ENCODE measurements around the gene LRFN3. TPM values are rescaled to one million over a fixed set of nuclear protein-coding genes. Genes with fewer than 3 reads are reported as not detected.

Gene LRFN3
- 2.5 and 2.8 TPM in 2 replicates for total RNA-seq

GRCh38 chr19:35935911-35936737, at the start of gene LRFN3:
Gene LRFN3 (plus strand): TSS chr19:35936374. CDS start chr19:35939426, 3,052 bp downstream.

GRCh38 chr19:35901854-35902661, 34.1 kb upstream of the LRFN3 start, which contains the start of gene HCST:
Gene HCST (plus strand): TSS chr19:35902529. CDS start chr19:35902594, 65 bp downstream.

GRCh38 chr19:35908010-35908441, 28.1 kb upstream of the LRFN3 start, which contains the start of gene TYROBP:
Gene TYROBP (minus strand): TSS chr19:35908295. CDS start chr19:35908228, 67 bp downstream.

Other genes with a start within 250 kb of the LRFN3 start
- not detected in 2 replicates for gene ZBTB32, start 231.8 kb upstream of the LRFN3 start, total RNA-seq
- 6.2 and 19.6 TPM in 2 replicates for gene KMT2B, start 218.4 kb upstream of the LRFN3 start, total RNA-seq
- 0.49 and 0.94 TPM in 2 replicates for gene IGFLR1, start 193.9 kb upstream of the LRFN3 start, total RNA-seq
- 4.0 and 6.4 TPM in 2 replicates for gene U2AF1L4, start 191.0 kb upstream of the LRFN3 start, total RNA-seq
- gene PSENEN, start 190.7 kb upstream of the LRFN3 start, total RNA-seq: 12.3 and 13.8 TPM in 2 replicates
- gene LIN37, start 187.8 kb upstream of the LRFN3 start, total RNA-seq: 3.9 and 5.0 TPM in 2 replicates
- gene HSPB6, start 179.3 kb upstream of the LRFN3 start, total RNA-seq: 0.25 and 0.49 TPM in 2 replicates
- gene PROSER3, start 178.2 kb upstream of the LRFN3 start, total RNA-seq: 1.5 and 2.5 TPM in 2 replicates
- gene ARHGAP33, start 160.8 kb upstream of the LRFN3 start, total RNA-seq: 2.1 and 4.0 TPM in 2 replicates
- not detected in 2 replicates for gene PRODH2, start 123.5 kb upstream of the LRFN3 start, total RNA-seq
- not detected in 2 replicates for gene NPHS1, start 83.9 kb upstream of the LRFN3 start, total RNA-seq
- gene KIRREL2, start 79.5 kb upstream of the LRFN3 start, total RNA-seq: under 0.01 TPM in 1 of 2 replicates, not detected in the other
- gene APLP1, start 67.8 kb upstream of the LRFN3 start, total RNA-seq: 1.3 and 8.4 TPM in 2 replicates
- gene NFKBID, start 35.8 kb upstream of the LRFN3 start, total RNA-seq: 3.1 and 3.5 TPM in 2 replicates
- not detected in 2 replicates for gene HCST, start 33.8 kb upstream of the LRFN3 start, total RNA-seq
- not detected in 2 replicates for gene TYROBP, start 28.1 kb upstream of the LRFN3 start, total RNA-seq
- 9.8 and 12.1 TPM in 2 replicates for gene SDHAF1, start 58.8 kb downstream of the LRFN3 start, total RNA-seq
- gene SYNE4, start 72.4 kb downstream of the LRFN3 start, total RNA-seq: 0.06 TPM in 1 of 2 replicates, not detected in the other
- gene ALKBH6, start 77.8 kb downstream of the LRFN3 start, total RNA-seq: 7.4 and 9.4 TPM in 2 replicates
- gene CLIP3, start 96.5 kb downstream of the LRFN3 start, total RNA-seq: 0.81 and 6.7 TPM in 2 replicates
- gene THAP8, start 117.9 kb downstream of the LRFN3 start, total RNA-seq: 0.31 and 0.65 TPM in 2 replicates
- gene WDR62, start 118.5 kb downstream of the LRFN3 start, total RNA-seq: 3.9 and 4.4 TPM in 2 replicates
- gene OVOL3, start 174.8 kb downstream of the LRFN3 start, total RNA-seq: not detected in 2 replicates
- 91.3 and 94.6 TPM in 2 replicates for gene POLR2I, start 178.5 kb downstream of the LRFN3 start, total RNA-seq
- gene TBCB, start 179.1 kb downstream of the LRFN3 start, total RNA-seq: 189 and 207 TPM in 2 replicates
- 343 and 488 TPM in 2 replicates for gene CAPNS1, start 203.7 kb downstream of the LRFN3 start, total RNA-seq
- 27.5 and 56.7 TPM in 2 replicates for gene COX7A1, start 216.1 kb downstream of the LRFN3 start, total RNA-seq